Erythroblast (primary cell): ENCODE results near the gene FAM25A.
"Not testable (repeated sequence)": the region's sequence is repeated elsewhere in the genome, so short reads cannot be mapped to it uniquely, and the experiment has no call there.

Experiments used
- GATA1 ChIP-seq: IDR thresholded peaks from 2 replicates; pipeline ENCODE4 v1.6.1; 2011; ENCODE audit warnings: low read depth, mild to moderate bottlenecking, control low read depth, low read length, moderate library complexity
- POLR2A ChIP-seq: IDR thresholded peaks from 2 replicates; pipeline ENCODE4 v1.6.1; 2011; ENCODE audit warnings: mild to moderate bottlenecking, low read length

- not testable (repeated sequence) for TF ChIP-seq POLR2A, GATA1
Measured at GRCh38 chr10:87007124-87007523, 13.0 kb upstream of the FAM25A start.
